Breast epithelium (tissue), 4 donors: ENCODE measurements around the gene CDK6. TPM values are rescaled to one million over a fixed set of nuclear protein-coding genes. Genes with fewer than 3 reads are reported as not detected.

Experiments used
- DNase-seq, 2 donors: peaks; one replicate each; pipeline ENCODE4 v3.0.0-alpha.2; 2019; ENCODE audit warnings: low spot score in 2 of 2
- H3K27ac ChIP-seq, 2 donors: fragments of 200-600 bp; sonication (generic) in 1 of 2; one replicate each; pipeline ENCODE4 v1.5.1; 2016 to 2019; ENCODE audit warnings: mild to moderate bottlenecking in 1 of 2
- H3K27me3 ChIP-seq, 2 donors: fragments of 200-600 bp; sonication (generic) in 1 of 2; one replicate each; pipeline versions ENCODE4 v1.5.1 to v1.6.0; 2017 to 2019; ENCODE audit warnings: control low read depth in 1 of 2, mild to moderate bottlenecking in 1 of 2
- H3K36me3 ChIP-seq: fragments of 200-600 bp; one replicate; pipeline ENCODE4 v1.5.1; 2019
- H3K4me1 ChIP-seq, 2 donors: fragments of 200-600 bp; sonication (generic); one replicate each; pipeline ENCODE4 v1.5.1; 2016 to 2019; ENCODE audit warnings: control low read depth in 1 of 2
- H3K4me3 ChIP-seq, 3 donors: fragments of 200-600 bp; sonication (generic); 1 replicate in 2 of 3; 2 replicates in 1 of 3; pipeline ENCODE4 v1.5.1; 2016 to 2019; ENCODE audit warnings: mild to moderate bottlenecking in 3 of 3, moderate library complexity in 2 of 3
- H3K9me3 ChIP-seq, 2 donors: fragments of 200-600 bp; sonication (generic) in 1 of 2; one replicate each; pipeline ENCODE4 v1.5.1; 2016 to 2019; ENCODE audit warnings: control low read depth in 1 of 2
- CTCF ChIP-seq, 3 donors: fragments of 450-650 bp; IDR thresholded peaks; one replicate each; pipeline ENCODE4 v1.5.1; 2016 to 2017; ENCODE audit warnings: antibody characterized with exemption in 3 of 3, mild to moderate bottlenecking in 3 of 3, moderate library complexity in 3 of 3
- POLR2A ChIP-seq: fragments of 450-650 bp; IDR thresholded peaks from one replicate; pipeline ENCODE4 v1.6.1; 2016; ENCODE audit warnings: antibody characterized with exemption, mild to moderate bottlenecking, moderate library complexity
- POLR2AphosphoS5 ChIP-seq, 3 donors: sonication (generic); formaldehyde crosslinking; IDR thresholded peaks; one replicate each; pipeline ENCODE4 v1.6.1; 2017; ENCODE audit warnings: antibody characterized with exemption in 3 of 3
- intact Hi-C: fragments of 100-400 bp; cut with DNase I; formaldehyde crosslinking; loops from one replicate; pipeline ENCODE4 v1.15.1; 2023; ENCODE audit warnings: low total_unique reads
- total RNA-seq, 3 donors: library from RNA; depleted of rRNA; stranded (reverse); fragments of >200 nt; gene quantifications; one replicate each; pipeline ENCODE4 v1.1.0, GENCODE V29; 2016

Gene CDK6
- total RNA-seq, 3 donors from 2014 or later: 12.8 to 26.2 (median 23.6) TPM

- Histone ChIP-seq H3K4me1 (no peaks in the 10 kb centered on the region), H3K9me3 (no peaks in the 10 kb centered on the region), H3K4me3 (peak overlapping the region; percentile 50 to 71 (median 55)), H3K36me3 (no peaks in the 10 kb centered on the region), H3K27me3 (no peaks in the 10 kb centered on the region), H3K27ac (peak overlapping the region; percentile 77 to 80)
- DNase-seq: no peak
- no peak for TF ChIP-seq POLR2A
- peak in 2 of 3 donors; percentile 32 to 41 for TF ChIP-seq POLR2AphosphoS5 (IDR thresholded peaks at IDR 0.05)
- intact Hi-C loops: loop anchor here (10.0 kb wide), 1 partner anchor 139 kb away; the partner anchor contains the start of gene CDK6
These were observed 140.8 kb downstream of the CDK6 start for GRCh38 chr7:92695308-92696261.

- Histone ChIP-seq H3K27me3 (no peaks in the 10 kb centered on the region), H3K4me1 (no peaks in the 10 kb centered on the region), H3K36me3 (no peaks in the 10 kb centered on the region), H3K9me3 (no peaks in the 10 kb centered on the region), H3K4me3 (no peak overlapping the region), H3K27ac (no peak overlapping the region)
- DNase-seq: no peak
- intact Hi-C loops: loop anchor here (10.0 kb wide), 1 partner anchor 141 kb away; the partner anchor contains the start of gene CDK6
- no peak for TF ChIP-seq POLR2A
- no peak for TF ChIP-seq POLR2AphosphoS5 (IDR thresholded peaks at IDR 0.05)
- TF ChIP-seq CTCF (IDR thresholded peaks at IDR 0.05): no peak
These were observed 142.2 kb downstream of the CDK6 start for GRCh38 chr7:92694211-92694610.

- TF ChIP-seq POLR2AphosphoS5 (IDR thresholded peaks at IDR 0.05) (no peak), CTCF (IDR thresholded peaks at IDR 0.05) (no peak), POLR2A (no peak)
- no peaks in the 10 kb centered on the region for H3K27me3 ChIP-seq
- H3K9me3 ChIP-seq: no peaks in the 10 kb centered on the region
- no peaks in the 10 kb centered on the region for H3K36me3 ChIP-seq
- no peak overlapping the region for H3K4me3 ChIP-seq
- no peak for DNase-seq
- H3K4me1 ChIP-seq: no peaks in the 10 kb centered on the region
- intact Hi-C loops: loop anchor here (10.0 kb wide), 1 partner anchor 141 kb away; the partner anchor contains the start of gene CDK6
- H3K27ac ChIP-seq: no peak overlapping the region
These were observed 142.9 kb downstream of the CDK6 start for GRCh38 chr7:92693519-92693918.

GRCh38 chr7:92691578-92691977 is 144.8 kb downstream of the CDK6 start:
- intact Hi-C loops: loop anchor here (10.0 kb wide), 1 partner anchor 143 kb away; the partner anchor contains the start of gene CDK6
- H3K9me3 ChIP-seq: no peaks in the 10 kb centered on the region
- H3K4me1 ChIP-seq: no peaks in the 10 kb centered on the region
- no peak overlapping the region for H3K27ac ChIP-seq
- H3K27me3 ChIP-seq: no peaks in the 10 kb centered on the region
- DNase-seq: no peak
- no peak overlapping the region for H3K4me3 ChIP-seq
- TF ChIP-seq CTCF (IDR thresholded peaks at IDR 0.05) (peak in 2 of 3 donors; percentile 27 to 42), POLR2A (no peak)
- H3K36me3 ChIP-seq: no peaks in the 10 kb centered on the region

GRCh38 chr7:92685136-92686042 is 151.0 kb downstream of the CDK6 start:
- Histone ChIP-seq H3K36me3 (no peaks in the 10 kb centered on the region), H3K4me1 (no peaks in the 10 kb centered on the region), H3K9me3 (no peaks in the 10 kb centered on the region), H3K27me3 (no peaks in the 10 kb centered on the region), H3K27ac (no peak overlapping the region), H3K4me3 (no peak overlapping the region)
- intact Hi-C loops: no loop called here
- TF ChIP-seq POLR2AphosphoS5 (IDR thresholded peaks at IDR 0.05): no peak
- TF ChIP-seq POLR2A: no peak
- no peak for TF ChIP-seq CTCF (IDR thresholded peaks at IDR 0.05)
- DNase-seq: no peak
